Endothelial cell (in vitro differentiated cells): ENCODE data around the gene DERL3. TPM values are rescaled to one million over a fixed set of nuclear protein-coding genes. Genes with fewer than 3 reads are reported as not detected.
A peak's percentile ranks its signal among the peaks of the same experiment; 100 is the strongest.

ENCODE experiments used
- DNase-seq: peaks from one replicate; pipeline ENCODE4 v3.0.0; 2021; ENCODE audit warnings: low spot score
- H3K27ac Mint-ChIP-seq: one replicate; pipeline ENCODE4 v1.8.0; 2021; ENCODE audit warnings: mixed read lengths, inconsistent platforms; ENCODE audit not compliant: unreplicated experiment
- H3K27me3 Mint-ChIP-seq: one replicate; pipeline ENCODE4 v1.8.0; 2021; ENCODE audit warnings: mild to moderate bottlenecking, moderate library complexity, mixed read lengths, inconsistent platforms; ENCODE audit not compliant: unreplicated experiment
- H3K36me3 Mint-ChIP-seq: one replicate; pipeline ENCODE4 v1.8.0; 2021; ENCODE audit warnings: mild to moderate bottlenecking, low read depth, mixed read lengths, inconsistent platforms; ENCODE audit not compliant: unreplicated experiment
- H3K4me1 Mint-ChIP-seq: one replicate; pipeline ENCODE4 v1.8.0; 2021; ENCODE audit warnings: mild to moderate bottlenecking, mixed read lengths, inconsistent platforms; ENCODE audit not compliant: unreplicated experiment
- H3K4me3 Mint-ChIP-seq: one replicate; pipeline ENCODE4 v1.8.0; 2021; ENCODE audit warnings: mild to moderate bottlenecking, mixed read lengths, inconsistent platforms; ENCODE audit not compliant: unreplicated experiment
- H3K9me3 Mint-ChIP-seq: one replicate; pipeline ENCODE4 v1.8.0; 2021; ENCODE audit warnings: mixed read lengths, inconsistent platforms; ENCODE audit not compliant: unreplicated experiment
- total RNA-seq: library from RNA; stranded (reverse); fragmentation: NEBNext Ultra II Directional; extraction: Animal tissue kit (Norgen Biotek cat#: 25700); gene quantifications from one replicate; pipeline ENCODE4 v1.2.1, GENCODE V29; 2021; ENCODE audit not compliant: unreplicated experiment
- TF ChIP-seq, protein P1 (sequence below): fragments of 200-600 bp; sonication (generic); IDR thresholded peaks from one replicate; pipeline ENCODE4 v1.5.0; 2021; ENCODE audit warnings: antibody characterized with exemption; ENCODE audit not compliant: unreplicated experiment

DERL3 gene
- total RNA-seq, 1 donor from 2014 or later, result 1.3 TPM

GRCh38 chr22:23816156-23816976 lies 22.4 kb downstream of the DERL3 start:
- peaks cover 4% of the 10 kb centered on the region for H3K4me1 Mint-ChIP-seq
- no peaks in the 10 kb centered on the region for H3K27me3 Mint-ChIP-seq
- H3K9me3 Mint-ChIP-seq, result no peaks in the 10 kb centered on the region
- H3K36me3 Mint-ChIP-seq, result peaks cover 37% of the 10 kb centered on the region
- no peak for DNase-seq
- TF ChIP-seq, protein P1, sequence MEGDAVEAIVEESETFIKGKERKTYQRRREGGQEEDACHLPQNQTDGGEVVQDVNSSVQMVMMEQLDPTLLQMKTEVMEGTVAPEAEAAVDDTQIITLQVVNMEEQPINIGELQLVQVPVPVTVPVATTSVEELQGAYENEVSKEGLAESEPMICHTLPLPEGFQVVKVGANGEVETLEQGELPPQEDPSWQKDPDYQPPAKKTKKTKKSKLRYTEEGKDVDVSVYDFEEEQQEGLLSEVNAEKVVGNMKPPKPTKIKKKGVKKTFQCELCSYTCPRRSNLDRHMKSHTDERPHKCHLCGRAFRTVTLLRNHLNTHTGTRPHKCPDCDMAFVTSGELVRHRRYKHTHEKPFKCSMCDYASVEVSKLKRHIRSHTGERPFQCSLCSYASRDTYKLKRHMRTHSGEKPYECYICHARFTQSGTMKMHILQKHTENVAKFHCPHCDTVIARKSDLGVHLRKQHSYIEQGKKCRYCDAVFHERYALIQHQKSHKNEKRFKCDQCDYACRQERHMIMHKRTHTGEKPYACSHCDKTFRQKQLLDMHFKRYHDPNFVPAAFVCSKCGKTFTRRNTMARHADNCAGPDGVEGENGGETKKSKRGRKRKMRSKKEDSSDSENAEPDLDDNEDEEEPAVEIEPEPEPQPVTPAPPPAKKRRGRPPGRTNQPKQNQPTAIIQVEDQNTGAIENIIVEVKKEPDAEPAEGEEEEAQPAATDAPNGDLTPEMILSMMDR, result no peak
- no peak overlapping the region for H3K27ac Mint-ChIP-seq
- H3K4me3 Mint-ChIP-seq, result peak overlapping the region; percentile 31

DNA sequence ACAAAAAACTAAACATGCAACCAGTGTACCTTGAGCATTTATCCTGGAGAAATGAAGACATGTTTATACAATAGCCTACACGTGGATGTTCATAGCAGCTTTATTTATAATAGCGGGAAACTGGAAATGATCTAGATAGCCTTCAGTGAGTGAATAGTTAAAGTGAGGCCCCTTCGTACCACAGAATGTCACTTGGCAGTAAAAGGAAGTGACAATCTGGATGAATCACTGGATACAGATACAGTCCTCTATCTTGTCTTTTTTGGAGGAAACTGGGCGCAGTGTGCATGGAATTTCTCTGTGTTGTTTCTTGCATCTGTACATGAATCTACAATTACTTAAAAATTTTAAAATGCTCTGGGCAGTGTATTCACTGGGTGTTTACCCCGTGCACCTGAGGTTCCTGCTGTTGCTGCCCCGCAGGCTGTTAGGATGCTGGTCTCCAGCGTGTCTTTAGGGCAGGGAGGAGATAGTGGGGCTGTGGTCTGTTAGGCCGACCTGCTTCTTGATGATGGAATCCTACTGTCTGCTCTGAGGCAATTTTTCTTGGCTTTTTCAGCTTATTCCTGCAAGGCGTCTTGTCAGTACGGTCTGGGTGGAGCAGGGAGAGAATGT lies 23.2 kb downstream of the DERL3 start:
- Mint-ChIP-seq H3K27me3 (no peaks in the 10 kb centered on the region), H3K9me3 (no peaks in the 10 kb centered on the region), H3K4me3 (peak overlapping the region; percentile 31), H3K36me3 (peaks cover 41% of the 10 kb centered on the region), H3K4me1 (peaks cover 3% of the 10 kb centered on the region), H3K27ac (no peak overlapping the region)
- no peak for DNase-seq
- TF ChIP-seq, protein P1, result no peak

DNA sequence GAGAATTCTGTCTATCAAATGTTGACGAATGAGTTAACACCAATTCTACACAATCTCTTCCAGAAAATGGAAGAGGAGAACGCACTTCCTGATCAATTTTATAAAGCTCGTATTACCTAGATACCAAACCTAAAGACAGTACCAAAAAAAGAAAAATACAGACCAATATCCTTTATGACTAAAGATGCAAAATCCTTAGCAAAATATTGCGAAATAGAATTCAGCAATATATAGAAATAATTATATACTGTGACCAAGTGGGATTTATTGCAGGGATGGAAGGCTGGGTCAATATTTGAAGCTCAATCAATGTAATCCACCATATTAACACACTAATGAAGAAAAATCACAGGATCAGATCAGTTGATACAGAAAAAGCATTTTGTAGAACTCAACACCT lies 26.4 kb downstream of the DERL3 start:
- TF ChIP-seq, protein P1, result no peak
- H3K36me3 Mint-ChIP-seq, result peaks cover 35% of the 10 kb centered on the region
- no peaks in the 10 kb centered on the region for H3K4me1 Mint-ChIP-seq
- H3K9me3 Mint-ChIP-seq, result no peaks in the 10 kb centered on the region
- no peaks in the 10 kb centered on the region for H3K27me3 Mint-ChIP-seq
- H3K4me3 Mint-ChIP-seq, result no peak overlapping the region
- no peak for DNase-seq
- H3K27ac Mint-ChIP-seq, result no peak overlapping the region

- no peaks in the 10 kb centered on the region for H3K4me1 Mint-ChIP-seq
- DNase-seq, result no peak
- H3K9me3 Mint-ChIP-seq, result no peaks in the 10 kb centered on the region
- peaks cover 31% of the 10 kb centered on the region for H3K36me3 Mint-ChIP-seq
- TF ChIP-seq, protein P1, result no peak
- H3K4me3 Mint-ChIP-seq, result no peak overlapping the region
- H3K27me3 Mint-ChIP-seq, result no peaks in the 10 kb centered on the region
- no peak overlapping the region for H3K27ac Mint-ChIP-seq
Measured at GRCh38 chr22:23806837-23807236, 32.0 kb downstream of the DERL3 start.

DNA sequence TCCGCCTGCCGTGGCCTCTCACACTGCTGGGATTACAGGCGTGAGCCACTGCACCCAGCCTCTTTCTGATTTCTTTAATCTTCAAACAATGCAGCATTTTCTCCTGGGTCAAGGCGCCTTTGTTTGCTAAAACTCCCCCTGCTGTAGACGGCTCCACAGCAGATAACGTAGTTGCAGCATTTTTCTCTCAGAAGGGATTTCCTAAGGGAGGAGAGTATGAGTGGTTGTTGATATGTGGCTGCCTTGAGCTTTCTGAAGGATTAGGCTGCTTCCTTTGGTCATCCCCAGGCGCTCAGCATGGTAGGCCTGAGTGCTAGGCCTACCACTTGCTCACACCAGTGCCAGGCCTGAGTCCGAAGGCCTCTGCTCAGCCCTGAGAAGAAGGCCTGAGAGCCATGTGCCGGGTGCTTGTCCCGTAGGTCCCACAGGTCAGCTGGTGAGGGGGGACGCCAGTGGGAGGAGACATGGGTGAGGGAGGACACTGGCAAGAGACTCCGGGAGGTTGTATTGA lies 34.0 kb downstream of the DERL3 start:
- H3K27ac Mint-ChIP-seq, result no peak overlapping the region
- H3K4me3 Mint-ChIP-seq, result no peak overlapping the region
- no peaks in the 10 kb centered on the region for H3K27me3 Mint-ChIP-seq
- DNase-seq, result no peak
- no peaks in the 10 kb centered on the region for H3K4me1 Mint-ChIP-seq
- H3K9me3 Mint-ChIP-seq, result no peaks in the 10 kb centered on the region
- TF ChIP-seq, protein P1, result no peak
- H3K36me3 Mint-ChIP-seq, result peaks cover 44% of the 10 kb centered on the region
